Loucy (cell line): Measurements from ENCODE around the gene METAP1D.

Experiments
- H2AFZ ChIP-seq: fragments of 200-600 bp; sonication (generic); 2 replicates; pipeline ENCODE4 v1.6.0; 2016; ENCODE audit warnings: antibody characterized with exemption, mild to moderate bottlenecking, low read length, moderate library complexity
- H3F3A ChIP-seq: fragments of 200-600 bp; 2 replicates; pipeline ENCODE4 v1.6.0; 2016; ENCODE audit warnings: antibody characterized with exemption, low read depth, mild to moderate bottlenecking
- H3K27me3 ChIP-seq: fragments of 200-600 bp; sonication (generic); 2 replicates; pipeline ENCODE4 v1.6.1; 2014; ENCODE audit warnings: low read length, mild to moderate bottlenecking; ENCODE audit not compliant: insufficient read depth, poor library complexity, severe bottlenecking
- H3K36me3 ChIP-seq: fragments of 200-600 bp; sonication (generic); 2 replicates; pipeline ENCODE4 v1.6.1; 2016; ENCODE audit warnings: low read length; ENCODE audit not compliant: insufficient read depth
- H3K4me1 ChIP-seq: fragments of 200-600 bp; sonication (generic); 2 replicates; pipeline ENCODE4 v1.5.1; 2014; ENCODE audit warnings: low read length, mild to moderate bottlenecking; ENCODE audit not compliant: insufficient read depth, poor library complexity, severe bottlenecking
- H3K4me2 ChIP-seq: fragments of 200-600 bp; sonication (generic); 2 replicates; pipeline ENCODE4 v1.6.0; 2014; ENCODE audit warnings: antibody characterized with exemption, low read length, low read depth, mild to moderate bottlenecking; ENCODE audit not compliant: poor library complexity, severe bottlenecking
- H3K4me3 ChIP-seq: fragments of 200-600 bp; sonication (generic); 2 replicates; pipeline ENCODE4 v1.5.1; 2014; ENCODE audit warnings: low read length, mild to moderate bottlenecking, mixed read lengths; ENCODE audit not compliant: poor library complexity, severe bottlenecking
- H3K79me2 ChIP-seq: fragments of 200-600 bp; sonication (generic); 2 replicates; pipeline ENCODE4 v1.6.1; 2014; ENCODE audit warnings: low read length; ENCODE audit not compliant: insufficient read depth
- H3K9ac ChIP-seq: fragments of 200-600 bp; sonication (generic); 2 replicates; pipeline ENCODE4 v1.6.0; 2014; ENCODE audit warnings: mild to moderate bottlenecking, low read depth, low read length, moderate library complexity; ENCODE audit not compliant: poor library complexity, severe bottlenecking
- H3K9me2 ChIP-seq: fragments of 200-600 bp; sonication (generic); replicated peaks from 2 replicates; pipeline ENCODE4 v1.6.1; 2016; ENCODE audit warnings: low read depth, low read length, mixed read lengths
- H3K9me3 ChIP-seq: fragments of 200-600 bp; sonication (generic); 2 replicates; pipeline ENCODE4 v1.6.1; 2014; ENCODE audit warnings: mild to moderate bottlenecking, antibody characterized with exemption, low read length, low read depth; ENCODE audit not compliant: insufficient read depth
- H4K20me1 ChIP-seq: fragments of 200-600 bp; sonication (generic); 2 replicates; pipeline ENCODE4 v1.6.0; 2014; ENCODE audit warnings: antibody characterized with exemption, low read length, mild to moderate bottlenecking; ENCODE audit not compliant: insufficient read depth, poor library complexity, severe bottlenecking
- EZH2phosphoT487 ChIP-seq: fragments of 200-600 bp; IDR thresholded peaks from 2 replicates; pipeline ENCODE4 v1.6.1; 2018; ENCODE audit warnings: antibody characterized with exemption, mild to moderate bottlenecking, moderate library complexity, borderline replicate concordance
- TF ChIP-seq, protein P1 (sequence below): fragments of 200-600 bp; sonication (generic); conservative IDR thresholded peaks from 2 replicates; pipeline ENCODE4 v1.5.1; 2014; ENCODE audit warnings: mild to moderate bottlenecking, antibody characterized with exemption, low read length

Gene METAP1D

DNA sequence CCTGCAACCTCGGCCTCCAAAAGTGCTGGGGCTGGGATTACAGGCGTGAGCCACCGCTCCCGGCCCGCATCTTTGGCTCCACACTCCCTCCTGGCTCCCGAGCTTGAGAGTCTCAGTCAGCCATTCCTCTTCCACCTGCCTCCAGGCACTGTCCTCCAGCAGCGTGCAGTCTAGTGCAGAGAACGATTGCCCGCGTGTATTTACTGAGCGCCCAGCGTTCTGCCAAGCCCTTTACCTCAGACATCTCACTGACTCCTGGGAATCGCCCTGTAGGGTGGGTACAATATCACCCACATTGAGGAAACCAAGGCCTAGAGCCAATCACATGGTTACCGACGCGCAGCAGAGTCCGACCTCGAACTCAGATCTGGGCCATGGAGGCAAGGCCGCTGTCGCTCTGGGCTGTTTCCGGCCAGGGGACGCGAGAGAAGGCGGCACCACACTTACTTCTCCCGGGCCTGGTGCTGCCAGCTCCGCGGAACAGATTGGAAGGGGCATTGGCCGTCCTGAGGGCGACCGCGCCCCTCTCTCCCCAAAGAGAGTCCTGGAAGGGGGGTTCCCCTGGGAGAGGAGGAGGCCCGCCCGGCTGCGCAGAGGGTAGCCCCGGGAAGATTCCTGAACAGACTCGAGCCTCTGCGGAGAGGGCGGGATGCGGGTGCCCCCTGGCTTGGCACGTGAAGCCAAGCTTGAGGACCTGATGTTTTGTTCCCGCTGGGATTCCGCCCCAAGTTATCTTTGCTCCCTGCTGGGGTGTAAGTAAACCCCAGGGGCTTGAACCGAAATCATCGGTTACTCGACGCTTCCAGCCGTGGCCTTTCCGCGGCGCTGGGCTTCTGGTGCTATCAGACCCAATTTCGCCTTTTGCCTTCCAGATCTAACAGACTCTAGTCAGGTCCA, 108.2 kb downstream of the METAP1D start:
- Histone ChIP-seq H2AFZ (no peak overlapping the region), H3K27me3 (no peaks in the 10 kb centered on the region), H3K9me3 (no peaks in the 10 kb centered on the region), H3K4me1 (peaks cover 9% of the 10 kb centered on the region), H3F3A (no peaks in the 10 kb centered on the region), H3K4me2 (no peak overlapping the region), H3K4me3 (no peak overlapping the region), H3K9ac (no peak overlapping the region), H4K20me1 (no peaks in the 10 kb centered on the region), H3K36me3 (no peaks in the 10 kb centered on the region), H3K79me2 (no peaks in the 10 kb centered on the region), H3K9me2 (no peaks in the 10 kb centered on the region)
- TF ChIP-seq, protein P1, sequence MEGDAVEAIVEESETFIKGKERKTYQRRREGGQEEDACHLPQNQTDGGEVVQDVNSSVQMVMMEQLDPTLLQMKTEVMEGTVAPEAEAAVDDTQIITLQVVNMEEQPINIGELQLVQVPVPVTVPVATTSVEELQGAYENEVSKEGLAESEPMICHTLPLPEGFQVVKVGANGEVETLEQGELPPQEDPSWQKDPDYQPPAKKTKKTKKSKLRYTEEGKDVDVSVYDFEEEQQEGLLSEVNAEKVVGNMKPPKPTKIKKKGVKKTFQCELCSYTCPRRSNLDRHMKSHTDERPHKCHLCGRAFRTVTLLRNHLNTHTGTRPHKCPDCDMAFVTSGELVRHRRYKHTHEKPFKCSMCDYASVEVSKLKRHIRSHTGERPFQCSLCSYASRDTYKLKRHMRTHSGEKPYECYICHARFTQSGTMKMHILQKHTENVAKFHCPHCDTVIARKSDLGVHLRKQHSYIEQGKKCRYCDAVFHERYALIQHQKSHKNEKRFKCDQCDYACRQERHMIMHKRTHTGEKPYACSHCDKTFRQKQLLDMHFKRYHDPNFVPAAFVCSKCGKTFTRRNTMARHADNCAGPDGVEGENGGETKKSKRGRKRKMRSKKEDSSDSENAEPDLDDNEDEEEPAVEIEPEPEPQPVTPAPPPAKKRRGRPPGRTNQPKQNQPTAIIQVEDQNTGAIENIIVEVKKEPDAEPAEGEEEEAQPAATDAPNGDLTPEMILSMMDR: no peak
- TF ChIP-seq EZH2phosphoT487: no peak

DNA sequence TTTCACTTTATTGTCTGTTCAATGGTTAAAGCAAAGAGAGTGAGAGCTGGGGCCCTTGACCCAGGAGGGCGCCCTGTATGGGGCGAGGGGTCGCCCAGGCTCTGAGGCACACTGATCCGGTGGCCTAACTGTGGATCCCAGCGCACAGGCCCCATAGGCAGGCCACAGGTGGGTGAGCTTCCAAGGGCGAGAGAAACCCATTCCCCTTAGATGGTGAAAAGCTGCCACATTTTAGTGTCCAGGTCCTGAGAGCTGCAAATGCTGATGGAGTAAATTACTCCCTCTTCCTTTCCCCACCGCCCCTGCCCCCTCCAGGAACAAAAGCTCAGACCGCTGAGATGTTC, 108.8 kb downstream of the METAP1D start:
- Histone ChIP-seq H3K79me2 (no peaks in the 10 kb centered on the region), H3K9ac (no peak overlapping the region), H3K36me3 (no peaks in the 10 kb centered on the region), H3K4me1 (peaks cover 7% of the 10 kb centered on the region), H3K9me3 (no peaks in the 10 kb centered on the region), H3K9me2 (no peaks in the 10 kb centered on the region), H3F3A (no peaks in the 10 kb centered on the region), H3K4me2 (no peak overlapping the region), H3K27me3 (no peaks in the 10 kb centered on the region), H2AFZ (no peak overlapping the region), H4K20me1 (no peaks in the 10 kb centered on the region), H3K4me3 (no peak overlapping the region)
- TF ChIP-seq, protein P1: no peak
- no peak for TF ChIP-seq EZH2phosphoT487

DNA sequence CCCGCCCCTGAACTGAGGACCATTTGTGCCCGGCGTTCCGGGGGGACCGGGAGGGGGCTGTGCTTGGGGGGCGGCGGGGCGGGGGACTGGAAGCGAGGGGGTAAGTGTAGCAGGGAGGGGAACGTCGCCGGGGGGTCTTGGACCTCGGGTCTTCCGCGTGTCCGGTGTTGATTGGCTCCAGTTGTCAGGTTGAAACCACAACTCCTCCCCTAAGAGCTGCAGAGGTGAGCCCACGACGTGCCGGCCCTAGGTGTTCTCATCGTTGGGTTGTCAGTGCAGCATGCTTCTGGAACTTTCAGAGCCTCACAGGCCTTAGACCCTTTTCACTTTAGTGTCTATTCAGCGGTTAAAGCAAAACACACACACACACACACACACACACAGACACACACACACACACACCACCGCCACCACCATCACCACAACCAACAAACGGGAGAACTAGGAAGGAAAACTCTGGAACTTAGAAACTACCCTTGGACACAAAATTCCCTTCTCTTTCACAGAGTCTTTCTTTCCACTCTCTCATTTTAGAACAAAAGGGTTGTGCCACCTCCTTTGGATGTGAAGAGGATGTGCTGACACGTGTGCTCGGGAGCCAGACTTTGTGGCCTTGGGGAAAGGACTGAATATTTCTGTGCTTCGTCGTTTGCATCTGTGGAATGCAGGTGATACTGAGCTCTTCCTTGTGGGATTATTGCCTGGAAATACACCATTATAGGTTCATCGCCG, 109.7 kb downstream of the METAP1D start:
- Histone ChIP-seq H3K4me1 (no peaks in the 10 kb centered on the region), H3K9ac (no peak overlapping the region), H3K9me2 (no peaks in the 10 kb centered on the region), H3K36me3 (no peaks in the 10 kb centered on the region), H3K4me2 (no peak overlapping the region), H3K9me3 (no peaks in the 10 kb centered on the region), H3F3A (no peaks in the 10 kb centered on the region), H3K4me3 (no peak overlapping the region), H2AFZ (no peak overlapping the region), H3K79me2 (no peaks in the 10 kb centered on the region), H3K27me3 (no peaks in the 10 kb centered on the region), H4K20me1 (no peaks in the 10 kb centered on the region)
- TF ChIP-seq EZH2phosphoT487: no peak
- TF ChIP-seq, protein P1: no peak
